Measurements from ENCODE around the gene MAT2A.
"Not testable (repeated sequence)": the region's sequence is repeated elsewhere in the genome, so short reads cannot be mapped to it uniquely, and the experiment has no call there.

Gene MAT2A

DNA sequence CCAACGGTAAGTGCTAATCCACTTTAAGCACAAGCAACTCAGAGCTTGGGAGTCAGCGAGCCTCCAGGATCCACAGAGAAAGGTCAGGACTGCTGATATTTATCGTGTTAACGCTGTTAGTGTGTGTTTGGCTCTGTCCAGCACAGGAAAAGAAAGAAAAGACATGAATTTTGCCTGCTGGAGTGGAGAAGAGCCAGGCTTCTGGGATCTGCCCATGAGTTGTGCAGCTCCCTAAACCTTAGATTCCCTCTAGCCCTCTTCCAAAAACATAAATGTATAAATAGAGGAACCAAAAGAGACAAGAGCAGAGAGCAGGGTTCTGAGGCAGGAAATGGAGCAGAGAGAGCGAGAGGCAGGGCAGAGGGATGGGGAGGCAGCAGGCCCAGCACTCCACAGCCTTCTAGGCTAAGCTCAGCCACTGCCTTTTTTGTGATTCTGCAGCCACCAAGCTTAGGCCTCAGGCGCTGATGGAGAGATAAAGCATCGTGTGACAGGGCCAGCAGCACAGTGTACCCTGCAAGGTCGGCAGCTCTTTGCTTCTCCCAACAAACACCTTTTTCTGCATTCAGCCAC, 14.5 kb upstream of the MAT2A start:
- DNase-seq (ENCODE audit: low read depth in 3 of 3): no peak

DNA sequence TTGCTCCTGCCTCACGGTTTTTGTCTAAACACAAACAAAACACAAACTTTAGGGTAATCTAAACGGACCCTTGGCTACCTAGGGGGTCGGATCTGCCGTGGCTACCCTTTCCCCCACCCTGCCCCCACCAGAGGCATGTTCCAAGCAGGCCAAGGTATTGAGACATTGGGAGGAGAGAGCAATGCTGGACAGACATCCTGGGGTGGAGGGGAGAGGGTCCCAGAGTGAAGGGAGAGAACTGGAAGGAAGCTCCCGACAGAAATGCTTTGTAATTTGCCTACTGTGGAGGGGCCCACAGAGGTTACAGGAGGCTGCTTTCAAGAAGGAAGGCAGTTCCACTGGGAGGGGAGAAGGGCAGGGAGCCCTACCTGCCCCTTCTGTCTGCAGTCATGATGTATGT, 13.9 kb upstream of the MAT2A start:
- no peak for DNase-seq (ENCODE audit: low read depth in 3 of 3)

GRCh38 chr2:85525567-85525966, 13.4 kb upstream of the MAT2A start:
- DNase-seq (ENCODE audit: low read depth in 3 of 3): no peak

GRCh38 chr2:85527787-85528186, 11.2 kb upstream of the MAT2A start:
- DNase-seq (ENCODE audit: low read depth in 3 of 3): no peak

DNA sequence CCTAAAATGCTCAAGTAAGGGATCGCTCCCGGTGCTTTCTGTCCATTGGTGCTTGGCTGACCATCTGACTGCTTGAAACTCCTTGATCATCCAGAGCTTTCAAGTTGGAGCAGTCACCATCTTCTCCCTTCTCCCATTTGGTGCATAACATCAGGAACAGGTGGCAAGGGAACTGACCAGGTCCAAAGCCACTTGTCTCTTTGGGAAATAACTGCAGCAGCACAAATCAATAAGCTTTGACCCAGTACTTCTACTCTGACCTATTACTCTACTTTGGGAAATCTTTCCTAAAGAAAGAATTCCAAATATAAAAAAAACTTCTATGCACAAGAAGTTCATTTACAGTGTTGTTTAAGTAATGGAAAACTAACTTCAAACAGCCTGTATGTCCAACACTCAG, 10.6 kb upstream of the MAT2A start:
- no peak for DNase-seq (ENCODE audit: low read depth in 3 of 3)

GRCh38 chr2:85529809-85530208, 9.2 kb upstream of the MAT2A start:
- no peak for DNase-seq (ENCODE audit: low read depth in 3 of 3)

DNA sequence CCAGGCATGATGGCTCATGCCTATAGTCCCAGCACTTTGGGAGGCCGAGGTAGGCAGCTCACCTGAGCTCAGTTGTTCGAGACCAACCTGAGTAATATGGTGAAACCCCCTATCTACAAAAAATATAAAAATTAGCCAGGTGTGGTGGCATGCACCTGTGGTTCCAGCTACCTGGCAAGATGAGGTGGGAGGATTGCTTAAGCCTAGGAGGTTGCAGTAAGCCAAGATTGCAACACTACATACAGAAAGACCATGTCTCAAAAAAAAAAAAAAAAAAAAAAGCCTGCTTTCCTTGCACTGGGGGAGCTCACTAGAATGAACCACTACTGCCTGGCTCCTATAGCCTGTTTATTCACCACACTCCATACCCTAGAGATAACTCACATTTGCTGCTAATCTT, 7.4 kb upstream of the MAT2A start:
- no peak for DNase-seq (ENCODE audit: low read depth in 3 of 3)

GRCh38 chr2:85534099-85534498, 4.9 kb upstream of the MAT2A start:
- DNase-seq (ENCODE audit: low read depth in 3 of 3): no peak

DNA sequence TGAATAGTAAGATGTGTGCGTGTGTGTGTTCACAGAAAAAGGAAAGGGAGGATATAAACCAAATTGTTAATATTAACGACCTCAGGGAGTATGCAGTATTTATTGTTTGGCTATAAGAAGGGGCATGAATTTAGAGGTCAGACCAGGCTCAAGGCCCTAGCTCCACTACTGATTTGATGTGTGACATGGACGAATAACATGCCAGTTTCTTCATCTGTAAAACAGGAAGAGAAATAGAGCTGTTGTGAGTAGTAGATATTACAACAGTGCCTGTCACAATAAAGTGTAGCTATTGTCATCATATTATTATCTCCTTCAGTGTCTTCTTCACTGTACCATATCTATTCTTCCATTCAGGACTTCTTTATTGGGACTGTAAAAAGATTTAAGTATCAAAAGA, 4.1 kb upstream of the MAT2A start:
- no peak for DNase-seq (ENCODE audit: low read depth in 3 of 3)

- DNase-seq (ENCODE audit: low read depth in 3 of 3): no peak
Measured at GRCh38 chr2:85536479-85536878, 2.5 kb upstream of the MAT2A start.

DNA sequence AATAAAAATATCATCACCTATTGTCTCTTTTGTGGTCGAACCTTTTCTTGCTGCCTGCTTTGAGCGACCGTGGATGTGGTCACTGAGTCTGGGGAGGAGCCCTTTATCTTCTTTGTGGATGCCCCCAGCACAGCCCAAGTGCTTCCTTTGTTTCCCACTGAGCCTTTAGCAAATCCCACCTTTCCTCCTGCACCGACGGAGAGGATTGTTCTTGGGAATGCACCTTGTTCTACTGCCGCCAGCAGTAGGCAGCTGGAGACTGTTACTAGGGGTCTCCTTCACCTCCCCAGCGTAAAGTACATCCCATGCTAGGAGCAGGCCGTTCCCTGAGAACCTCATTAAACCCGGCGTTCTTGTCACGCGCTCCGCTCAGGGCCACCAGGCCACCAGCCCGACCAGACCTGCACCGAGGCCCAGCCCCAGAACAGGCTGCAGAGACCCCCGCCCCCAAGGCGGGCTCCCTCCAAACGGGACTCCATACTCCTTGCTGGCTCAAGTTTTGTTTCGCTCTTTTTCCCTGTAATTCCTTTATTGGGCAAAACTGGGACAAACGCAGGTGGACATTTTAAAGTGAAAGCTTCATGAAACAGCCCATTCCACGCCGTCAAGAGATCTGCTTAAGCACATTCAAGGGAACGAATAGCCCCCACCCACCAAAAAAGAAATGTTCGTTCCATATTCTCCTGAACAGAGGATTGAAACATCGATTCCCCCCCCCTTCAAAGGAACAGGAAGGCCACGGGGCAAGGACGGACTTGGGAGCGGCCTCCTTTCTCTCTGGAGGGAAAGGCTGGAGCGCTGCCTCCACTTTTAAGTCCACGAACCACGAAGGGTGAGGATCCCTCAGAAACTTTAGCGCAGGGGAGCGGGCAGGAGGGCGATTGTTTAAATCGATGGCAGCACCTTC, 1.1 kb upstream of the MAT2A start:
- peak in 1 of 3 experiments; percentile 38 for DNase-seq (ENCODE audit: low read depth in 3 of 3)

- peak; percentile 60 to 75 (median 67) for DNase-seq (ENCODE audit: low read depth in 3 of 3)
Measured at GRCh38 chr2:85539361-85540132, 579 bp downstream of the MAT2A start.

GRCh38 chr2:85540133-85540648, 1.2 kb downstream of the MAT2A start:
- no peak for DNase-seq (ENCODE audit: low read depth in 3 of 3)

- no peak for DNase-seq (ENCODE audit: low read depth in 3 of 3)
Measured at GRCh38 chr2:85541262-85541661, 2.3 kb downstream of the MAT2A start.

- DNase-seq (ENCODE audit: low read depth in 3 of 3): no peak
Measured at GRCh38 chr2:85541753-85542457, 2.9 kb downstream of the MAT2A start.

- no peak for DNase-seq (ENCODE audit: low read depth in 3 of 3)
Measured at GRCh38 chr2:85542777-85543176, 3.8 kb downstream of the MAT2A start.

GRCh38 chr2:85544254-85544691, 5.3 kb downstream of the MAT2A start:
- not testable (repeated sequence) for DNase-seq (ENCODE audit: low read depth in 3 of 3)

GRCh38 chr2:85544915-85545779, 6.2 kb downstream of the MAT2A start:
- not testable (repeated sequence) for DNase-seq (ENCODE audit: low read depth in 3 of 3)

GRCh38 chr2:85545780-85546240, 6.8 kb downstream of the MAT2A start:
- DNase-seq (ENCODE audit: low read depth in 3 of 3): no peak

GRCh38 chr2:85547089-85547858, 8.3 kb downstream of the MAT2A start:
- no peak for DNase-seq (ENCODE audit: low read depth in 3 of 3)
